ENCODE results near the gene ZEB1. TPM values are rescaled to one million over a fixed set of nuclear protein-coding genes. Genes with fewer than 3 reads are reported as not detected.

The ZEB1 gene
- total and polyA plus RNA-seq, 2 of the 8 experiments (the other 6 are each of a cell fraction or from before 2014, with no cell fraction given): 0.08 to 0.15 TPM

GRCh38 chr10:31318854-31319601 lies at the start of gene ZEB1 (continued):
- TF ChIP-seq RXRA (IDR thresholded peaks at IDR 0.05; ENCODE audit: insufficient read depth, low read depth, low read length): no peak
- TF ChIP-seq JUND (IDR thresholded peaks at IDR 0.05; ENCODE audit: low read length): no peak
- peak; percentile 100; a peak in 3 of 4 replicates for TF ChIP-seq HDAC2 (IDR thresholded peaks at IDR 0.05; ENCODE audit: borderline replicate concordance in 1 of 2, low read depth in 2 of 2, low read length in 2 of 2)
- peak; percentile 47; the same call in 1 of the 2 replicates for TF ChIP-seq RBBP5 (IDR thresholded peaks at IDR 0.05; ENCODE audit: borderline replicate concordance, low read depth, low read length)
- TF ChIP-seq CTCF (IDR thresholded peaks at IDR 0.05; ENCODE audit: control extremely low read depth in 1 of 3, insufficient read depth in 1 of 3, low read depth in 1 of 3, low read length in 3 of 3): peak in 2 of 3 experiments; percentile 5 to 19; a peak in 2 of 4 replicates
- peak; percentile 100 for TF ChIP-seq KDM1A (IDR thresholded peaks at IDR 0.05; ENCODE audit: borderline replicate concordance, low read length)
- TF ChIP-seq KDM4A (IDR thresholded peaks at IDR 0.05; ENCODE audit: low read depth, low read length, severe bottlenecking): peak; percentile 86
- 0 out of 2 replicates have a peak, but pooled peaks have one; percentile 45 for TF ChIP-seq YY1 (IDR thresholded peaks at IDR 0.05; ENCODE audit: low read depth, low read length)
- TF ChIP-seq SUZ12 (IDR thresholded peaks at IDR 0.05; ENCODE audit: low read length): no peak
- TF ChIP-seq, protein P1, sequence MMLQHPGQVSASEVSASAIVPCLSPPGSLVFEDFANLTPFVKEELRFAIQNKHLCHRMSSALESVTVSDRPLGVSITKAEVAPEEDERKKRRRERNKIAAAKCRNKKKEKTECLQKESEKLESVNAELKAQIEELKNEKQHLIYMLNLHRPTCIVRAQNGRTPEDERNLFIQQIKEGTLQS (IDR thresholded peaks at IDR 0.05; ENCODE audit: insufficient read depth, low read depth, low read length): peak; percentile 79
- TF ChIP-seq TAF7 (optimal IDR thresholded peaks at IDR 0.05; ENCODE audit: borderline replicate concordance, low read depth, low read length): no peak
